ENCODE results near the gene ASTN2. TPM values are rescaled to one million over a fixed set of nuclear protein-coding genes. Genes with fewer than 3 reads are reported as not detected.

ASTN2 gene
- total RNA-seq, 1 donor from 2014 or later: 13.6 TPM

DNA sequence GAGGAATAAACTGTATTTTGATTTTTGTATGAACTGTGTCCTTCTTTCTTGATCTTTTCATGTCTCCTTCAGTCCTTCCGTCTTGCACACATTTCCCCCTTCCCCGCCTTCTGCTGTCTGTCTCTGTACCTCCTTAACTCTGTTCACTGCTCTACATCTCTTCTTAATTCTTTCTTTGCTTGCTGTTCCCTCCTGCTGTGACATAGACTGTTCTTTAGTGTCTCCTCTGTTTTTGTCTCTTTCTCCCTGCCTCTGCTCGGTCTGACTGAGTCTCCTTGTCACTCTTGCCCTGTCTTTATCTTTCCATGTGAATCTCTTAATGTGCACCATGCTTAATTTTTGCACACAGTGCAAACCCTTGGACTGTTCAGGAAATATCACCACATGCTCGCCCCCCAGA is 614.8 kb downstream of the ASTN2 start:
- no peaks in the 10 kb centered on the region for H3K36me3 Mint-ChIP-seq (ENCODE audit: low read depth, unreplicated experiment)
- Histone ChIP-seq H3K27ac (ENCODE audit: low read depth, low read length) (no peak overlapping the region), H3K36me3 (ENCODE audit: insufficient read depth, low read length) (no peaks in the 10 kb centered on the region), H3K4me2 (ENCODE audit: low read length) (no peak overlapping the region), H2AFZ (ENCODE audit: low read depth, low read length) (no peak overlapping the region), H3K9me3 (ENCODE audit: insufficient read depth, low read depth, low read length) (no peaks in the 10 kb centered on the region), H3K79me2 (ENCODE audit: insufficient read depth, low read length) (no peaks in the 10 kb centered on the region), H3K4me1 (ENCODE audit: insufficient read depth, low read length) (no peaks in the 10 kb centered on the region), H4K20me1 (ENCODE audit: insufficient read depth, low read length) (no peaks in the 10 kb centered on the region), H3K4me3 (ENCODE audit: insufficient read depth, low read depth, low read length) (no peak overlapping the region), H3K27me3 (ENCODE audit: insufficient read depth, low read length) (no peaks in the 10 kb centered on the region), H3K9ac (ENCODE audit: low read length) (no peak overlapping the region)
- TF ChIP-seq, protein P1, sequence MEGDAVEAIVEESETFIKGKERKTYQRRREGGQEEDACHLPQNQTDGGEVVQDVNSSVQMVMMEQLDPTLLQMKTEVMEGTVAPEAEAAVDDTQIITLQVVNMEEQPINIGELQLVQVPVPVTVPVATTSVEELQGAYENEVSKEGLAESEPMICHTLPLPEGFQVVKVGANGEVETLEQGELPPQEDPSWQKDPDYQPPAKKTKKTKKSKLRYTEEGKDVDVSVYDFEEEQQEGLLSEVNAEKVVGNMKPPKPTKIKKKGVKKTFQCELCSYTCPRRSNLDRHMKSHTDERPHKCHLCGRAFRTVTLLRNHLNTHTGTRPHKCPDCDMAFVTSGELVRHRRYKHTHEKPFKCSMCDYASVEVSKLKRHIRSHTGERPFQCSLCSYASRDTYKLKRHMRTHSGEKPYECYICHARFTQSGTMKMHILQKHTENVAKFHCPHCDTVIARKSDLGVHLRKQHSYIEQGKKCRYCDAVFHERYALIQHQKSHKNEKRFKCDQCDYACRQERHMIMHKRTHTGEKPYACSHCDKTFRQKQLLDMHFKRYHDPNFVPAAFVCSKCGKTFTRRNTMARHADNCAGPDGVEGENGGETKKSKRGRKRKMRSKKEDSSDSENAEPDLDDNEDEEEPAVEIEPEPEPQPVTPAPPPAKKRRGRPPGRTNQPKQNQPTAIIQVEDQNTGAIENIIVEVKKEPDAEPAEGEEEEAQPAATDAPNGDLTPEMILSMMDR (IDR thresholded peaks at IDR 0.05; ENCODE audit: insufficient read depth, low read depth, low read length): no peak
- no peak for TF ChIP-seq EZH2 (IDR thresholded peaks at IDR 0.05; ENCODE audit: insufficient read depth, low read length)
- H3K4me3 Mint-ChIP-seq (ENCODE audit: unreplicated experiment): no peak overlapping the region
- no peak overlapping the region for H3K27ac Mint-ChIP-seq (ENCODE audit: unreplicated experiment)
- DNase-seq (ENCODE audit: low read depth) (no peak), FAIRE-seq (no peak)
- no peaks in the 10 kb centered on the region for H3K27me3 Mint-ChIP-seq (ENCODE audit: low read depth, unreplicated experiment)
- peaks cover 5% of the 10 kb centered on the region for H3K4me1 Mint-ChIP-seq (ENCODE audit: low read depth, unreplicated experiment)
- peaks cover 2% of the 10 kb centered on the region for H3K9me3 Mint-ChIP-seq (ENCODE audit: unreplicated experiment)

DNA sequence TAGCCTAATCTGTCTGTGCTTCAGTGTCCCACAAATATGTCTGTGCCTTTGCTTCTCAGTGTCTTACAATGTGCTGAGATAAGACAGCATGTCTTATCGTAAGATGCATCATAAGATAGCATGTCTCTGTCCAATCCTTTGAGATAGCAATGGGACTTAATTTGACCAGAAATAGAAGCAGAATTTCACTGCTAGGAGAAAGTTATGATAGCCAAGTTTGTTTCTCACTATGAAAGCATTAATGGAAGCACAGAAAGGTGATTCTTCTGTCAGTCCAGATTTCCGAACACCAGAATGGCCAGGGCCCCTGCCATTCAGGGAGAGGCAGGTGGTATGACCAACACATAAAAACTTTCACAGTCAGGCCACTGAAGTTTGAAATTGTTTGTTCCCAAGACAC is 616.3 kb downstream of the ASTN2 start:
- no peaks in the 10 kb centered on the region for H3K27me3 Mint-ChIP-seq (ENCODE audit: low read depth, unreplicated experiment)
- Histone ChIP-seq H3K9ac (ENCODE audit: low read length) (no peak overlapping the region), H3K4me3 (ENCODE audit: insufficient read depth, low read depth, low read length) (no peak overlapping the region), H4K20me1 (ENCODE audit: insufficient read depth, low read length) (no peaks in the 10 kb centered on the region), H3K36me3 (ENCODE audit: insufficient read depth, low read length) (no peaks in the 10 kb centered on the region), H3K27me3 (ENCODE audit: insufficient read depth, low read length) (no peaks in the 10 kb centered on the region), H3K4me1 (ENCODE audit: insufficient read depth, low read length) (no peaks in the 10 kb centered on the region), H3K79me2 (ENCODE audit: insufficient read depth, low read length) (no peaks in the 10 kb centered on the region), H2AFZ (ENCODE audit: low read depth, low read length) (no peak overlapping the region), H3K9me3 (ENCODE audit: insufficient read depth, low read depth, low read length) (no peaks in the 10 kb centered on the region), H3K27ac (ENCODE audit: low read depth, low read length) (no peak overlapping the region), H3K4me2 (ENCODE audit: low read length) (no peak overlapping the region)
- H3K36me3 Mint-ChIP-seq (ENCODE audit: low read depth, unreplicated experiment): no peaks in the 10 kb centered on the region
- H3K9me3 Mint-ChIP-seq (ENCODE audit: unreplicated experiment): peaks cover 2% of the 10 kb centered on the region
- no peak overlapping the region for H3K4me3 Mint-ChIP-seq (ENCODE audit: unreplicated experiment)
- no peak for DNase-seq (ENCODE audit: low read depth)
- TF ChIP-seq, protein P1 (IDR thresholded peaks at IDR 0.05; ENCODE audit: insufficient read depth, low read depth, low read length): no peak
- no peak for TF ChIP-seq EZH2 (IDR thresholded peaks at IDR 0.05; ENCODE audit: insufficient read depth, low read length)
- H3K27ac Mint-ChIP-seq (ENCODE audit: unreplicated experiment): no peak overlapping the region
- no peak for FAIRE-seq
- peaks cover 5% of the 10 kb centered on the region for H3K4me1 Mint-ChIP-seq (ENCODE audit: low read depth, unreplicated experiment)

DNA sequence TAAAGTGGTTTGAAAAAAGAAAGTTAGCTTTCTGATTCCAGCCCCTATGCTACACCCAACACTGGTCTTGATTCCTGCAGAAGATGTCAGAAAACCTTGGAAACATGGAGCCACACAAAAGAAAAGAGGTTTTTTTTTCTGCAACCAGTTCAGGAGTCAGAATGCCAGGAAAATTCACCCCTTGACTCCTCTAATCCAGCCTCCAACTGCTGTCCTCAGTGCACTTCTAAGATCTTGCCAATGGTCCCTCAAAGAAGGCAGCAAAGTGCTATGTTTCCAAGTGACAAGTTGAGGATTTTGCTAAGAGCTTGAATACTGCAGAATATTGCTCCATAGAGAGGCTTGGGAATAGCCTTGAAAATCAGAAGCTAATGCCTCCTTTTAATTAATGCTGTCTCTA is 617.6 kb downstream of the ASTN2 start:
- Histone ChIP-seq H4K20me1 (ENCODE audit: insufficient read depth, low read length) (no peaks in the 10 kb centered on the region), H3K9ac (ENCODE audit: low read length) (no peak overlapping the region), H3K27me3 (ENCODE audit: insufficient read depth, low read length) (no peaks in the 10 kb centered on the region), H3K36me3 (ENCODE audit: insufficient read depth, low read length) (no peaks in the 10 kb centered on the region), H2AFZ (ENCODE audit: low read depth, low read length) (no peak overlapping the region), H3K4me2 (ENCODE audit: low read length) (no peak overlapping the region), H3K27ac (ENCODE audit: low read depth, low read length) (no peak overlapping the region), H3K79me2 (ENCODE audit: insufficient read depth, low read length) (no peaks in the 10 kb centered on the region), H3K9me3 (ENCODE audit: insufficient read depth, low read depth, low read length) (no peaks in the 10 kb centered on the region), H3K4me3 (ENCODE audit: insufficient read depth, low read depth, low read length) (no peak overlapping the region), H3K4me1 (ENCODE audit: insufficient read depth, low read length) (no peaks in the 10 kb centered on the region)
- no peak overlapping the region for H3K4me3 Mint-ChIP-seq (ENCODE audit: unreplicated experiment)
- H3K9me3 Mint-ChIP-seq (ENCODE audit: unreplicated experiment): peaks cover 2% of the 10 kb centered on the region
- H3K36me3 Mint-ChIP-seq (ENCODE audit: low read depth, unreplicated experiment): no peaks in the 10 kb centered on the region
- no peak for TF ChIP-seq EZH2 (IDR thresholded peaks at IDR 0.05; ENCODE audit: insufficient read depth, low read length)
- TF ChIP-seq, protein P1 (IDR thresholded peaks at IDR 0.05; ENCODE audit: insufficient read depth, low read depth, low read length): no peak
- peaks cover 5% of the 10 kb centered on the region for H3K4me1 Mint-ChIP-seq (ENCODE audit: low read depth, unreplicated experiment)
- no peak for FAIRE-seq
- no peak overlapping the region for H3K27ac Mint-ChIP-seq (ENCODE audit: unreplicated experiment)
- no peak for DNase-seq (ENCODE audit: low read depth)
- no peaks in the 10 kb centered on the region for H3K27me3 Mint-ChIP-seq (ENCODE audit: low read depth, unreplicated experiment)
